C4-2B (cell line): ENCODE data around the gene ATAD3A.

Experiments
- CTCF ChIP-seq: fragments of 450-650 bp; conservative IDR thresholded peaks from 2 replicates; pipeline ENCODE4 v1.5.1; 2017; ENCODE audit warnings: mild to moderate bottlenecking
- ZFX ChIP-seq: fragments of 450-650 bp; IDR thresholded peaks from 2 replicates; pipeline ENCODE4 v1.6.1; 2017

DNA sequence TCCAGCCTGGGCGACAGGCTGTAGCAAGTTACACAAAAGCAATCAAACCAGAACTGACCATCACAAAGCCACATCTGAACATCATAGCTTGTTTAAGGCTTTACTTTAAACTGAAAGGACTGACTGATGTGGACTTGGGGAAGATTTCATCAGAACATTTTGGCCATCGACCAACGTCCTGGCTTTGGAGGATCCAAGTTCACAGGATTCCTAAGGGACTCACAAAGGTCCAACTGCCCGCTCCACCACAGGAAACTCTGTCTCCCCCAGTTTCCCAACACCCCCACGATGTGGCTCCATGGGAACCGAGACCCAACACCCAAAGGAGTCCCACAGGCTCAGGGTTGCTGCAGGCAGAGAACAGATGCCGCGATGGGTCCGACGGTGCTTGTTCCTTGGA lies 53.4 kb downstream of the ATAD3A start:
- TF ChIP-seq ZFX, result no peak
- TF ChIP-seq CTCF, result no peak
